Activated CD8-positive, alpha-beta memory T cell treated with anti-CD3 and anti-CD28 coated beads for 36 hours (primary cell): ENCODE data around the gene IQCF5. TPM values are rescaled to one million over a fixed set of nuclear protein-coding genes. Genes with fewer than 3 reads are reported as not detected.
"Not testable (repeated sequence)": the region's sequence is repeated elsewhere in the genome, so short reads cannot be mapped to it uniquely, and the experiment has no call there.

Experiments used
- CTCF ChIA-PET: fragments of 350-600 bp; sonication (Branson Sonifier 250); formaldehyde crosslinking; loops from one replicate; lab custom pipeline; 2021; ENCODE audit warnings: antibody characterized with exemption; lab: Charles Lee
- POLR2A ChIA-PET: fragments of 350-600 bp; sonication (Branson Sonifier 250); formaldehyde crosslinking; loops from one replicate; lab custom pipeline; 2021; ENCODE audit warnings: antibody characterized with exemption; lab: Charles Lee
- total RNA-seq, 2 experiments: library from RNA; stranded (reverse); gene quantifications; one replicate each; pipeline ENCODE4 v1.2.3, GENCODE V29; 2021

IQCF5 gene
- total RNA-seq, 2 experiments from 2014 or later, result not detected

- CTCF ChIA-PET, result no interaction called here
Measured at GRCh38 chr3:51873876-51874275, 1.5 kb downstream of the IQCF5 start.

GRCh38 chr3:51873253-51873766, 2.1 kb downstream of the IQCF5 start:
- ChIA-PET POLR2A (no interaction called here), CTCF (no interaction called here)

More at GRCh38 chr3:51873876-51874275, 1.5 kb downstream of the IQCF5 start:
- POLR2A ChIA-PET, result no interaction called here

GRCh38 chr3:51869304-51869703, 6.1 kb downstream of the IQCF5 start:
- ChIA-PET CTCF (no interaction called here), POLR2A (no interaction called here)

GRCh38 chr3:51868896-51869295, 6.5 kb downstream of the IQCF5 start:
- CTCF ChIA-PET, POLR2A ChIA-PET: not testable (repeated sequence)

- POLR2A ChIA-PET, result no interaction called here
- CTCF ChIA-PET, result no interaction called here
Measured at GRCh38 chr3:51862886-51863285, 12.5 kb downstream of the IQCF5 start.

- ChIA-PET POLR2A (no interaction called here), CTCF (no interaction called here)
Measured at GRCh38 chr3:51860703-51861665, 14.4 kb downstream of the IQCF5 start, which contains the start of gene IQCF2. IQCF2 (plus strand) TSS chr3:51861615; CDS start chr3:51861667, 52 bp downstream.

- CTCF ChIA-PET, POLR2A ChIA-PET: not testable (repeated sequence)
Measured at GRCh38 chr3:51855411-51855810, 20.0 kb downstream of the IQCF5 start.

GRCh38 chr3:51845129-51845528, 30.3 kb downstream of the IQCF5 start:
- CTCF ChIA-PET, result interaction anchor here (1.1 kb wide), 1 partner anchor 38 kb away, joined by 3 read pairs; no protein-coding TSS in a partner anchor
- POLR2A ChIA-PET, result no interaction called here

- CTCF ChIA-PET, result no interaction called here
- POLR2A ChIA-PET, result no interaction called here
Measured at GRCh38 chr3:51836606-51837005, 38.8 kb downstream of the IQCF5 start.

- POLR2A ChIA-PET, result no interaction called here
Measured at GRCh38 chr3:51830836-51831385, 44.5 kb downstream of the IQCF5 start.

GRCh38 chr3:51830345-51830744, 45.1 kb downstream of the IQCF5 start:
- CTCF ChIA-PET, result no interaction called here
- POLR2A ChIA-PET, result no interaction called here

More at GRCh38 chr3:51830836-51831385, 44.5 kb downstream of the IQCF5 start:
- CTCF ChIA-PET, result no interaction called here

GRCh38 chr3:51828297-51828696, 47.1 kb downstream of the IQCF5 start:
- ChIA-PET CTCF (interaction anchor here (0.6 kb wide), 1 partner anchor 155 kb away, joined by 3 read pairs; no protein-coding TSS in a partner anchor), POLR2A (no interaction called here)

Other genes with a start within 250 kb of the IQCF5 start
- 10 to 100 TPM; 45.5 to 46.4 TPM for gene TEX264, start 204.3 kb downstream of the IQCF5 start, total RNA-seq
- gene GRM2, start 168.5 kb downstream of the IQCF5 start, total RNA-seq, result under 1 TPM; 0.11 to 0.23 TPM
- gene IQCF6, start 96.4 kb downstream of the IQCF5 start, total RNA-seq, result not detected
- not detected for gene IQCF2, start 14.0 kb downstream of the IQCF5 start, total RNA-seq
- not detected for gene IQCF1, start 27.8 kb upstream of the IQCF5 start, total RNA-seq
- 10 to 100 TPM; 82.4 to 83.9 TPM for gene RRP9, start 66.3 kb upstream of the IQCF5 start, total RNA-seq
- gene PARP3, start 66.8 kb upstream of the IQCF5 start, total RNA-seq, result 10 to 100 TPM in 1 of 2 experiments, 1 to 10 TPM in 1; 9.7 to 12.2 TPM
- gene GPR62, start 79.8 kb upstream of the IQCF5 start, total RNA-seq, result not detected
- 10 to 100 TPM; 10.4 to 10.9 TPM for gene PCBP4, start 91.9 kb upstream of the IQCF5 start, total RNA-seq
- 10 to 100 TPM; 57.2 to 59.0 TPM for gene ABHD14B, start 98.4 kb upstream of the IQCF5 start, total RNA-seq
- 10 to 100 TPM; 14.4 to 14.5 TPM for gene ABHD14A, start 99.5 kb upstream of the IQCF5 start, total RNA-seq
- 10 to 100 TPM; 57.0 to 63.9 TPM for gene ACY1, start 107.9 kb upstream of the IQCF5 start, total RNA-seq
- 1,000 to 10,000 TPM; 1,417 to 1,432 TPM for gene RPL29, start 120.3 kb upstream of the IQCF5 start, total RNA-seq
- 10 to 100 TPM; 26.5 to 26.8 TPM for gene DUSP7, start 181.0 kb upstream of the IQCF5 start, total RNA-seq